ENCODE data around the gene BAG1.

BAG1 gene

DNA sequence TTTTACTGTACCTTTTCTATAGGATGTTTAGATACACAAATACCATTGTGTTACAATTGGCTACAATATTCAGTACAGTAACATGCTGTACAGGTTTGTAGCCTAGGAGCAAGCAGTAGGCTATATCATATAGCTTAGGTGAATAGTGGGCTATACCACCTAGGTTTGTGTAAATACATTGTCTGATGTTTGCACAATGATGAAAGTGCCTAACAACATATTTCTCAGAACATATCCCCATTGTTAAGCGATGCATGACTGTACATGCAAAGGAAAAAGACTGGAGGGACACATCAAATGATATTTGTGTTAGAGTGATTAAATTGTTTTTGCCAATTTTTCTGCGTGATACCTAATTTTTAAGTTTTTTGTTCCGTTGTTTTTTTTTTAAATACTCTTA is 5.6 kb upstream of the BAG1 start:
- TF ChIP-seq, protein P1, sequence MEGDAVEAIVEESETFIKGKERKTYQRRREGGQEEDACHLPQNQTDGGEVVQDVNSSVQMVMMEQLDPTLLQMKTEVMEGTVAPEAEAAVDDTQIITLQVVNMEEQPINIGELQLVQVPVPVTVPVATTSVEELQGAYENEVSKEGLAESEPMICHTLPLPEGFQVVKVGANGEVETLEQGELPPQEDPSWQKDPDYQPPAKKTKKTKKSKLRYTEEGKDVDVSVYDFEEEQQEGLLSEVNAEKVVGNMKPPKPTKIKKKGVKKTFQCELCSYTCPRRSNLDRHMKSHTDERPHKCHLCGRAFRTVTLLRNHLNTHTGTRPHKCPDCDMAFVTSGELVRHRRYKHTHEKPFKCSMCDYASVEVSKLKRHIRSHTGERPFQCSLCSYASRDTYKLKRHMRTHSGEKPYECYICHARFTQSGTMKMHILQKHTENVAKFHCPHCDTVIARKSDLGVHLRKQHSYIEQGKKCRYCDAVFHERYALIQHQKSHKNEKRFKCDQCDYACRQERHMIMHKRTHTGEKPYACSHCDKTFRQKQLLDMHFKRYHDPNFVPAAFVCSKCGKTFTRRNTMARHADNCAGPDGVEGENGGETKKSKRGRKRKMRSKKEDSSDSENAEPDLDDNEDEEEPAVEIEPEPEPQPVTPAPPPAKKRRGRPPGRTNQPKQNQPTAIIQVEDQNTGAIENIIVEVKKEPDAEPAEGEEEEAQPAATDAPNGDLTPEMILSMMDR (conservative IDR thresholded peaks at IDR 0.05; ENCODE audit: control insufficient read depth, insufficient read depth, low read depth, low read length) = no peak
- no peak overlapping the region for H3K4me3 ChIP-seq (ENCODE audit: control insufficient read depth, low read depth, low read length)
- no peak for DNase-seq (ENCODE audit: low read depth)

DNA sequence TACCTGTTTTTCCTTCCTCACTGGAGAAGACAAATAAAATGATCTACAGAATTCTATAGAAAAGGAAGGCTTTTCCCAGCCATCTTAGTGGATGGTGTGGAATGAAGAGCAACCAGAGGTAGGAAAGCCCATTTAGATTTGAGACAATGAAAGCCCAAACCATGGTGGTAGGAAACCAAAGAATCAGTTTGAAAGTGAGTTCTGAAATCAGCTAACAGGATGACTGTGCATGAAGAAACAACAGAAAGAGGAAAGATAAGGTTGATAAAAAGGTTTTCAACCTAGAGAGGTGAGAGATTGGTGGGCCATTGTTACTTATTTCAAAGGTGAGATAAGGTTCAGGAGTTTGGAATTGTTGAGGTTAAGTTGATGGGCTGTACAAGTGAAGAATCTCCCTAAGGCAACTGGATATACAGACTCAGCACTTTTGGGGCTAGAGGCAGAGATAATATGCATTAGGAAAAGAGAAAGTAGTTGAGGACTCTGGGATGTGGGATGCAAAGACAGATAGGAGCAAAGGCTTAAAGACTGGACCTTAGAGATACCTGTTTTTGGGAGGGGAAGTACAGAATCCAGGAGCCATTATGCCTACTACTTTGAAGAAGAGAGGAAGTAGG is 2.8 kb upstream of the BAG1 start:
- no peak overlapping the region for H3K4me3 ChIP-seq (ENCODE audit: control insufficient read depth, low read depth, low read length)
- TF ChIP-seq, protein P1 (conservative IDR thresholded peaks at IDR 0.05; ENCODE audit: control insufficient read depth, insufficient read depth, low read depth, low read length) = no peak
- no peak for DNase-seq (ENCODE audit: low read depth)

DNA sequence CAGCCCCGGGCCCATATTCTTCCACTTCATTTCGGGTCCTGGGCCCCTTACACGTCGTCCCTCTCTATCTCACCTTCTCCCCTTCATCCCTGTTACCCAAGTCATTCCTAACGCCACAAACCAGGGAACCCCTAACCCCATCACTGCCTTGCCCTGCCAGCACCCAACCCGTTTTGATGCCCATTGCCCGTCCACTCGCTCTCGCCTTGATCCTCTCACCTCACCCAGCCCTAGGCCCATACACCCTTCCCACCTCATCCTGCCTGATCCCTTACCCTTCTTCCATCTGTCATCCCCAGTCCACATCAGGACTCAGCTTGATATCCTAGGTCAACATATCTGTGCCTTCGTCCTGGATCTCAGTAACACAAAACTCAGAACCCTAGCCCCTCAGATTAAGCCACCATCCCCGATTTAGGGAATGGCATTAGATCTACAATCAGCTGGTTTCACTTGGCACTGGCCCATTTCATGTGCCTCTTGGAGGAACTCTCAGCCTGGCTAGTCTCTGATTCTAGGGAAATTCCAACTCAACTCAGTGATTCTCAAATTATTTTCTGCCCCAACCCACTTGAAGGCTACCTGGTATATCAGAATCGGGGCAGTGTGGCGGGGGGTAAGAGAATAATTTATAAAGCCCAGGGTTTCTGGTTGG is 830 bp upstream of the BAG1 start:
- no peak for DNase-seq (ENCODE audit: low read depth)
- TF ChIP-seq, protein P1 (conservative IDR thresholded peaks at IDR 0.05; ENCODE audit: control insufficient read depth, insufficient read depth, low read depth, low read length) = no peak
- peak overlapping the region; percentile 77 for H3K4me3 ChIP-seq (ENCODE audit: control insufficient read depth, low read depth, low read length)

DNA sequence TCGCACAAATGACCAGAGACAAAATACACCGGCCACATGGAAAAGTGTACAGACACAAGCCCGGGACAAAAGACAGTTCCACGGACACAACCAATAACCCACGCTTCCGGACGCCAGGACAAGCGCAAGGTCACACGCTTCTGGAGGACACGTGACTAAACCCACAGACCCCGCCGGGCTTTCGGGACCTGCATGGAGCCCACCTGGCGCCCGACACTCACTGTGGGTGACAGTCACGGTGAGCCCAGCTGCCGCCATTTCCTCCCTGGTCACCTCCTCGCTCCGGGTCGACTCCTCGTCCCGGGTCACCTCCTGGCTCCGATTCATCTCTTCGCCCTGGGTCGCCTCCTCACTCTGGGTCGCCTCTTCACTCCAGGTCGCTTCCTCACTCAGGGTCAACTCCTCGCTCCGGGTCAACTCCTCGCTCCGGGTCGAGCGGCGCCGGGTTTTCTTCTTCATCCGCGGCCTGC is 470 bp downstream of the BAG1 start:
- TF ChIP-seq, protein P1 (conservative IDR thresholded peaks at IDR 0.05; ENCODE audit: control insufficient read depth, insufficient read depth, low read depth, low read length) = no peak
- peak; percentile 25 for DNase-seq (ENCODE audit: low read depth)
- H3K4me3 ChIP-seq (ENCODE audit: control insufficient read depth, low read depth, low read length) = peak overlapping the region; percentile 98

DNA sequence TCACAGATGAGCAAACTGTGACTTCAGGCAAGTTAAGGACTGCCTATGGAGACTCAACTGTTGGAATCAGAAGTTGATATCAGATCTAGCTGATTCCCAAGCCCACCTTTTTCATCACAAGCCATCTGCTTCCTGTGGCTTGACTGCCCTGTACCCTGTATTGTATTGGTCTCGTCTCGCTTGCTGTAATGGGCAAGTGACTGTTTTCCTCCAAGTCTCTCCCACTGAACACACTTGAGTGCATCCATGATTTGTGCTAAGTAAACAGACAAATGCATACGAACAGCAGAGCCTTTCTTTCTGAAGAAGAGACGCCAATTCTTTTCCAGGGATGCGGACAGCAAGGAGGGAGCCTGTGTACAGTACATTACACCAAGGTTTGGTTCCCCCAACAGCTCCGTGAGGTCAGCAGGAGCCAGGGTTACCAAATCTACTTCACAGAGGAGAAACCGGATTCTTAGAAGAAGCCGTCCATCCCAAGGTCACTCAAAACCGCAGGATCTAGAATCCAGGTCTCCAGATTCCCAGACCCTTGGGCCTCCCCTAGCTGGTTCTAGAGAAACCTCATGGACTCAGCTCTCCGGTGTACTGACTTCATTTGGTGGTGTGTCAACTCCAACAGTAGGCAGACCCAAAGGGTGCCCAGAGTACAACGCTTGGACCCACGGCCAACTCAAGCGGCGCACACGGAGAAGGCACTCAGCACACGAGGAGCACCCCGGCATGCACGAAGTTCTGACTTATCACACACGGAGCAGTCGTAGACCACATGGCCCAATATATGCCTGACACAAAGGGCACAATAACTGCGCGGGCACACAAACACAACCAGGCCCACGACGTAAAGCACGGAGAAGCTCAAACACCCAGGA is 1.1 kb downstream of the BAG1 start:
- peak; percentile 33 for DNase-seq (ENCODE audit: low read depth)
- H3K4me3 ChIP-seq (ENCODE audit: control insufficient read depth, low read depth, low read length) = peak overlapping the region; percentile 98
- TF ChIP-seq, protein P1 (conservative IDR thresholded peaks at IDR 0.05; ENCODE audit: control insufficient read depth, insufficient read depth, low read depth, low read length) = no peak

DNA sequence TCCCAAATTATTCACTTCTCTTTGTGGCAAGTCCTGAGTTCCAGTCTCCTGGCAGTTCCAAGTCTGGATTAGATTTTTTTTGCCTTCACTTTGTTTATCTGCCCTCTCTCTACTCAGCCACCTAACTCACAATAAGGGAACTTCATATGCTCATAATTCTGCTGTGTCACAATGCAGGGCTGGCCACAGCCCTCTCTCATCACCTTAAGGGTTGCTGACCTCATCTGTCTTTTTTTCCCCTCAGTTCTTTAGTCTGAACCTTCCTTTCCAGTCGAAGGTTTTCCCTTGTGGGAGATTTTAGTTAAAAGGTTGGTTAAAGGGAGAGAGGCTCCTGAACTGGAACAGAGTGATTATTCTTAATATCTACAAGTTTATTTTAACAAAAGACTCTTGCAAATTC is 4.1 kb downstream of the BAG1 start:
- no peak for DNase-seq (ENCODE audit: low read depth)
- H3K4me3 ChIP-seq (ENCODE audit: control insufficient read depth, low read depth, low read length) = no peak overlapping the region
- TF ChIP-seq, protein P1 (conservative IDR thresholded peaks at IDR 0.05; ENCODE audit: control insufficient read depth, insufficient read depth, low read depth, low read length) = no peak
